Neural crest cell (in vitro differentiated cells): Measurements from ENCODE around the gene CBR3. TPM values are rescaled to one million over a fixed set of nuclear protein-coding genes. Genes with fewer than 3 reads are reported as not detected.

Source experiments
- DNase-seq: peaks from one replicate; pipeline ENCODE4 v3.0.0; 2021; ENCODE audit warnings: low read depth, mixed read lengths, low spot score
- H3K27ac Mint-ChIP-seq: one replicate; pipeline ENCODE4 v1.8.0; 2021; ENCODE audit warnings: mild to moderate bottlenecking, mixed read lengths; ENCODE audit not compliant: unreplicated experiment
- H3K27me3 Mint-ChIP-seq: 2 replicates; pipeline ENCODE4 v1.8.0; 2021; ENCODE audit warnings: low read depth, mild to moderate bottlenecking, mixed read lengths
- H3K36me3 Mint-ChIP-seq: 2 replicates; pipeline ENCODE4 v1.8.0; 2021; ENCODE audit warnings: low read depth, mild to moderate bottlenecking, mixed read lengths
- H3K4me1 Mint-ChIP-seq: 2 replicates; pipeline ENCODE4 v1.8.0; 2021; ENCODE audit warnings: mixed read lengths
- H3K4me3 Mint-ChIP-seq: one replicate; pipeline ENCODE4 v1.8.0; 2021; ENCODE audit warnings: mild to moderate bottlenecking, mixed read lengths
- H3K9me3 Mint-ChIP-seq: 2 replicates; pipeline ENCODE4 v1.8.0; 2021; ENCODE audit warnings: mixed read lengths
- total RNA-seq: library from RNA; stranded (reverse); gene quantifications from 2 replicates; pipeline ENCODE4 v1.2.1, GENCODE V29; 2021
- TF ChIP-seq, protein P1 (sequence below): fragments of 200-600 bp; sonication (generic); conservative IDR thresholded peaks from 2 replicates; pipeline ENCODE4 v1.5.0; 2021; ENCODE audit warnings: antibody characterized with exemption, mild to moderate bottlenecking

Gene CBR3
- total RNA-seq, 1 donor from 2014 or later, result 2.8 TPM

GRCh38 chr21:36171741-36172331 is 37.0 kb downstream of the CBR3 start:
- no peak for DNase-seq
- TF ChIP-seq, protein P1, sequence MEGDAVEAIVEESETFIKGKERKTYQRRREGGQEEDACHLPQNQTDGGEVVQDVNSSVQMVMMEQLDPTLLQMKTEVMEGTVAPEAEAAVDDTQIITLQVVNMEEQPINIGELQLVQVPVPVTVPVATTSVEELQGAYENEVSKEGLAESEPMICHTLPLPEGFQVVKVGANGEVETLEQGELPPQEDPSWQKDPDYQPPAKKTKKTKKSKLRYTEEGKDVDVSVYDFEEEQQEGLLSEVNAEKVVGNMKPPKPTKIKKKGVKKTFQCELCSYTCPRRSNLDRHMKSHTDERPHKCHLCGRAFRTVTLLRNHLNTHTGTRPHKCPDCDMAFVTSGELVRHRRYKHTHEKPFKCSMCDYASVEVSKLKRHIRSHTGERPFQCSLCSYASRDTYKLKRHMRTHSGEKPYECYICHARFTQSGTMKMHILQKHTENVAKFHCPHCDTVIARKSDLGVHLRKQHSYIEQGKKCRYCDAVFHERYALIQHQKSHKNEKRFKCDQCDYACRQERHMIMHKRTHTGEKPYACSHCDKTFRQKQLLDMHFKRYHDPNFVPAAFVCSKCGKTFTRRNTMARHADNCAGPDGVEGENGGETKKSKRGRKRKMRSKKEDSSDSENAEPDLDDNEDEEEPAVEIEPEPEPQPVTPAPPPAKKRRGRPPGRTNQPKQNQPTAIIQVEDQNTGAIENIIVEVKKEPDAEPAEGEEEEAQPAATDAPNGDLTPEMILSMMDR, result no peak
- Mint-ChIP-seq H3K36me3 (peaks cover 9% of the 10 kb centered on the region), H3K4me1 (no peaks in the 10 kb centered on the region), H3K4me3 (no peak overlapping the region), H3K9me3 (no peaks in the 10 kb centered on the region), H3K27me3 (no peaks in the 10 kb centered on the region), H3K27ac (no peak overlapping the region)

GRCh38 chr21:36174780-36175179 is 39.9 kb downstream of the CBR3 start:
- Mint-ChIP-seq H3K9me3 (no peaks in the 10 kb centered on the region), H3K27me3 (no peaks in the 10 kb centered on the region), H3K27ac (no peak overlapping the region), H3K36me3 (peaks cover 2% of the 10 kb centered on the region), H3K4me1 (no peaks in the 10 kb centered on the region), H3K4me3 (no peak overlapping the region)
- no peak for DNase-seq
- TF ChIP-seq, protein P1, result no peak

DNA sequence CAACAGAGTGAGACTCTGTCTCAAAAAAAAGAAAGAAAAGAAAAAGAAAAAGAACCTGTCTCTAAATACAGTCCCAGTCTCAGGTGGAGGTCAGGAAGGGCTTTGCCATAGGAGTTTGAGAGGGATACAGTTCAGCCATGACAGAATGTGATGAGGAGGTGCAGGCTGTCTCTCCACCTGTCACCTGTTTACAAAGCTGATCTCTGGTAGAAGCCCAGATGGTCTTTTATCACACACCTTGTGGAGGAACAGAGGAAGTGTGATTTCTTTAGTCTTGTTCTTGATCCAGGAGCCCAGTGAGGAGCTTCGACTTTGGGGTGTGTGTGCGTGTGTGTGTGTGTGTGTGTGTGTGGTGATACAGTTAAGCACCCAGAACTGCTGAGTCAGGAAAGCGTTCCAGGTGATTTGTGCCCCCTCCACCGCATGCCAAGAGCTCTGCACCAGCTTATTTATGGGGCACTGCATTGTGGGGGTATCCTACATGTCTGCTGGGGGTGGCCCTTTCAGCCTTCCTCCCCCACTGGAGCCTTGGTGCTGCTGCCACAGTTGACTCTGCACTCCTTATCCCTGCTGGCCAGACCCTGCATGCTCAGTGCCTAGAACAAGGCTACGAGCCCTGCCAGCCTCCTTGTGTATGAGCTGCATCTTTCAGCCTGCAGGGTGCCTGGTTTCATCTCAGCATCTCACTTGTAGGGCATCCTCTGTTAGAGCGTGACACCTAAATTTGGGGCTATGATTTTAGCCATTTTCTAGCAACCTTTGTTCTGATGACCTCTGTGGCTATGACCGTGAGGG is 41.1 kb downstream of the CBR3 start:
- H3K27ac Mint-ChIP-seq, result no peak overlapping the region
- H3K9me3 Mint-ChIP-seq, result no peaks in the 10 kb centered on the region
- no peaks in the 10 kb centered on the region for H3K4me1 Mint-ChIP-seq
- H3K27me3 Mint-ChIP-seq, result no peaks in the 10 kb centered on the region
- H3K36me3 Mint-ChIP-seq, result no peaks in the 10 kb centered on the region
- no peak for DNase-seq
- H3K4me3 Mint-ChIP-seq, result no peak overlapping the region
- TF ChIP-seq, protein P1, result no peak

GRCh38 chr21:36178349-36178748 is 43.5 kb downstream of the CBR3 start:
- no peak for DNase-seq
- Mint-ChIP-seq H3K4me1 (no peaks in the 10 kb centered on the region), H3K4me3 (no peak overlapping the region), H3K27me3 (no peaks in the 10 kb centered on the region), H3K9me3 (no peaks in the 10 kb centered on the region), H3K27ac (no peak overlapping the region), H3K36me3 (no peaks in the 10 kb centered on the region)
- TF ChIP-seq, protein P1, result no peak

GRCh38 chr21:36179145-36179544 is 44.3 kb downstream of the CBR3 start:
- no peaks in the 10 kb centered on the region for H3K36me3 Mint-ChIP-seq

More at GRCh38 chr21:36179145-36179544, 44.3 kb downstream of the CBR3 start:
- Mint-ChIP-seq H3K9me3 (no peaks in the 10 kb centered on the region), H3K4me3 (no peak overlapping the region), H3K4me1 (no peaks in the 10 kb centered on the region), H3K27ac (no peak overlapping the region), H3K27me3 (no peaks in the 10 kb centered on the region)
- TF ChIP-seq, protein P1, result no peak
- DNase-seq, result no peak
